HG03442 (cell line): ENCODE data around the gene KDM4B.
"Not testable (repeated sequence)": the region's sequence is repeated elsewhere in the genome, so short reads cannot be mapped to it uniquely, and the experiment has no call there.

Source experiments
- ATAC-seq: cut with Tn5 transposase; IDR thresholded peaks from one replicate; pipeline ENCODE4 v1.9.1; 2021; ENCODE audit warnings: mild to moderate bottlenecking, moderate library complexity; ENCODE audit not compliant: unreplicated experiment

KDM4B gene

DNA sequence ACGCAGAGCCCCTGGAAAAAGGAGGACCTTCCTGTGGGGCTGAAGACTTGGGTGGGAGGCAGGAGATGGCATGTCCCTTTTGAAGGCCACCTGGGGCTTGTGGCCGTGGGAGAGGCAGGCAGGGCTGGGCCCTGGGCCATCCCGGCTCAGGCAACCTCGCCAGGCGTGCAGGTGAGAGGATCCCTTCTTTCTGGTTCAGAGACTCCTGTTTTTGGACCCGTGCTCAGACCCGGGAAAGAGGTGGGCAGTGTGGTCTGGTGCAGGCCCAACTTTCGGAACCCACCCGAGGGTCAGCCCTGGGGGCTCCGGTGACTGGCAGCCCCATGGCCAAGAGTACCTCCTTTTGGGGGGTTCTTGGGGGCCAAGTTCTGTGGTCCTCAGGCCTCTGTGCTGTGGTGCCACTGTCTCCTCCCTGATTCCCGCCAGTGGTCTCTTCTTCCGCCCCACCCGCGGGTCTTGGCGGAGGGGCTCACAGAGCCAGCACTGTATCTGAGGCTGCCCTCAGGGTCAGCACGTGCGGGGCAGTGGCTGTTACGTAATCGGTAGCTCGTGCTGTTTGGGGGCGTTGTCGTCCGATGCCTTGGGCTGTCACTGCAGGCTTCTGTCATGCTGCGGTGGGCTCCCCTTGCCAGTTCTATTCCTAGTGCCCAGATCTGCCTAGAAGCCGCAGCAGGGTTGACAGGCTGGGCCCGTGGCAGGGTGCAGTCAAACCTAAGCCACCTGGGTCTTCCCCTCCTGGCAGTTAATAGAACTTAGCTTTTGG is 42.7 kb downstream of the KDM4B start:
- no peak for ATAC-seq

DNA sequence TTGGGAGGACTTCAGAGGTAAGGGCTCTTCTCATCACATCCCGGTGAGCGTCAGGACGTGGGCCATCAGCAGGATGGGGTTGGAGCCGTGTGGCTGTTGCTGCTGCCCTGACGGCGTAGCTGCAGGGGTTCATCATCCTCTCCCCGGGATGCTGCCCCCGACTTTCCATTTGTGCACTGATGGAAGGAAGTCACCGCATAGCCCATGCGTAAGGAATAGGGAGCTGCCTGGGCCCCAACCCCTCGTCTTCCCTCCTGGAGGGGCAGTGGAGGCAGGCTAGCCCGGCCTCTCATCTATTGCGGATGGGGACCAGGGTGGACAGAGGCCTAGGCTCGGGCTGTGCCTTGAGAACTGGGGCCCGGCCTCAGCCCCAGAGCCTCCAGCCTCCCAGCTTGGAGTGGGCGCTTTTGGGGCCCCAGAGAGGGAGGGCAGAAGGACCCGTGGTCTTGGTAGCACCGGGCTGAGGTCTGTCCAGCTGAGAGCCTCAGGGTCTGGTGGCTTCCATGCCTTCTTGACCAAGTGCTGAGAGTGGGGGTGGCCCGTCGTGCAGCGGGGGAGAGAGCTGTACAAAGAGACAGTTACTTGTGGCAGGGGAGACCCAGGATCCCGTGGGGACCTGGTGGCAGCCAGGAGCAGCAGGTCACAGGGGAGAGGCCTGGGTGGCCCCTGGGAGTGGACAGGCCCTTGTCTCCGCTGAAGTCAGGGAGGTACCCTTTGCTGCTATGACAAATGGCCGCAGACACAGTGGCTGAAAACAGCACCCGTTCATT is 44.0 kb downstream of the KDM4B start:
- no peak for ATAC-seq

DNA sequence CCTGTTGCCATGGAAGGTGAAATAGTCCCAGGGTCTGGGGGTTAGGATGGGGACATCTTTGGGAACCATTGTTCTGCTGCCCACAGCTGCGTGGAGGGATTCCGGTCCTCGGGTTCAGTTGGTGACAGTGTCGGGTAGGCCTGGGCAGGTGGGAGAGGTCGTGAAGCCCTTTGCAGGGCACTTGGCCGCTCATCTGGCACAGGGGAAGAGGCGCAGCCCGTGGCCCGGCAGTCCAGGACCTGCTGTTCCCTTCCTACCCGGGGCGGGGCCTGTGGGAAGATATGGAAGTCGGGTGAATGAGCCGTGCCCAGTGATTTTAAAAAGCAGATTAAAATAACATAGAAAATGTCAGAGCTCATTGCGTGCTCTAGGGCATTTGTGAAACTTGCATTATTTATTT is 44.8 kb downstream of the KDM4B start:
- no peak for ATAC-seq

DNA sequence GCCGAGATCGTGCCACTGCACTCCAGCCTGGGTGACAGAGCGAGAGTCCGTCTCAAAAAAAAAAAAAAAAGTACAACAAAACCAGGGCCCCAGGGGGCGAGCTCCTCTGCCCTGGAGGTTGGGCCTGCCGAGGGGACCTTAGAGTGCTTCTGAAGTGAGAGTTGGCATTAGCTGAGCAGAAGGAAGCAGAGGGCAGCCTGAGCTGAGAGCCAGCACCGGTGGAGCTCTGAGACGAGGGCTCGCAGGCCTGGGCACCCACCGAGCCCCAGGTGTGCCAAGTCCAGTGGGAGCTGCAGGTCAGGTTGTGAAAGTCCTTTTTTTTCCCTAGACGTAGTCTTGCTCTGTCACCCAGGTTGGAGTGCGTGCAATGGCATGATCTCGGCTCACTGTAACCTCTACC is 46.0 kb downstream of the KDM4B start:
- no peak for ATAC-seq

DNA sequence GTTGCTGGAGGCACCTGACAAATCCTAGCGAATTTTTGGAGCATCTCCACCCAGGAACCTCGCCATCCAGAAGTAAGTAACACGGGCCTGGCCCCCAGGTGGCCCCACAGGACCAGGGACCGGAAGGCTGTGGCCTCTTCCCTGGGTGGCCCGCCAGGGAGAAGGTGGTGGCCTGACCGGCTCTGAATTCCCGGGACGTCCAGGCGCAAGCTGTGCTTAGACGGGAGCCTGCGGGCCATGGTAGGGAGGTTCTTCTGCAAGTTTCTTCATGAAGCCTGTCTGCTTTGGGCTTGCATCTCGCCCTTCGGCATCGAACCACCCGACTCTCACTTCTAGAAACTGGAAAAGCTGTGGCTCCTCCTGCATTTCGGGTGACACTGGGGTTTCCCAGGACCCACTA is 47.4 kb downstream of the KDM4B start:
- ATAC-seq, result no peak

DNA sequence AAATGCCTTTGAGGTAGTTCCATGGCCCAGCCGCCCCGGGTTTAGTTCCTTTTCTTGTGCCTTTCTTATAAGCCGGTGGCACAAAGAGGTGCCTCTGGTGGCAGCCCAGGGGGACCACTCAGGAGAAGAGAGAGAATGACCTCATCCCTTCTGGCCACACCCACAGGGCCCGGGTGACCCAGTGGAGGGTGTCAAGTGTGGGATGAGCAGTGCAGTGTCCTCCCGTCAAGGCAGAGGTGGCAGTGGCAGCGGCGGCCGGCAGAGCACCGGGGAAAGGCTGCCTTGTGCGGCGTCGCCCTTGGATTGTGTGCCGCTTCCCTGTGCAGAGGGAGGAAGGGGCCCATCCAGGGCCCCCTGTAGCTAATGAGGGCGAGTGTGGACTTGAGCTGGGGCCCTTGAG is 47.9 kb downstream of the KDM4B start:
- no peak for ATAC-seq

DNA sequence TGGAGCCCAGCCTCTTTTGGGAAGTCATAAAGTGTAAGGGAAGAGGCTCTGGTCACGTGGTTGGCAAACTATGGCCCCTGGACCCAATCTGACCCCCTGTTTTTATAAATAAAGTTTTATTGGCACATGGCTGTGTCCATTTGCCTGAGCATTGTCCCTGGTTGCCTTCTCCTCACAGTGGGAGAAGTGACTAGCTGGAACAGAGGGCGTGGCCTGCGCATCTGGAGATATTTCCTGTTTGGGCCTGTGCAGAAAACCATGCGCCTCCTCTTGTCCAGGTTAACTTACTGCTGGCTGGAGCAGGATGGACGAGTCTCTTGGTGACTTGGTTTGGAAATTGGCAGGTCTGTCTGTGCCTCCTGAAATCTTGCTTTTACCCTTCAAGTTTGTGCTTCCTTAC is 48.3 kb downstream of the KDM4B start:
- ATAC-seq, result no peak

DNA sequence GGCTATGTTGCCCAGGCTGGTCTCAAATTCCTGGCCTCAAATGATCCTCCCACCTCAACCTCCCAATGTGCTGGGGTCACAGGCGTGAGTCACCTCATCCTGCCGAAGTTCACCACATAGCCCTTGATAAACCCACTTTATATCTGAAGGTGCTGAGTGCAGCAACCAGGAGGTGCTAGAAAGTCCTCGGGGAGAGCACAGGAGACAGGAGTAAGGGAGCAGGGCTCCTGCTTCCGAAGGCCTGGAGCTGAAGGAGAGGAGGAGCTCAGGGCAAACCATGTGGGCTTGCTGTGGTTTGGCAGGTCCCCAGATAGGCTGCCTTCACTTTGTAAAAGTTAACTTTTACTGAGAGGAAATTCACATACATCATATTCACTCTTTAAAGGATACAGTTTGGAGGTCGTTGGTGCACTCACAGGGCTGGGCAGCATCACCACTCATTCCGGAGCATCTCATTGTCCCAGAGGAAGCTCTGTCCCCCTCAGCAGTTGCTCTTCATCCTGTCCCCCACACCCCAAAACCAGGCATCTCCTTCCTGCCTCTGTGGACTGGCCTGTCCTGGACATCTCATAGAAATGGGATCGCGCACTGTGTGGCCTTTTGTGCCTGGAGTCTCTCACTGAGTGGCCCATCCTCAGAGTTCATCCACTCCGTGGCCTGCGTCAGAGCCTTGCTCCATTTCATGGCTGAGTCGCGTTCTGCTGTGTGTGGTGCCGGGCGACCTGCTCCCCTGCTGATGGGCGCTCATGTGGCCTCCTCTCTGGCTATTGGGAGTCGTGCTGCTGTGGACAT is 49.5 kb downstream of the KDM4B start:
- ATAC-seq, result no peak

DNA sequence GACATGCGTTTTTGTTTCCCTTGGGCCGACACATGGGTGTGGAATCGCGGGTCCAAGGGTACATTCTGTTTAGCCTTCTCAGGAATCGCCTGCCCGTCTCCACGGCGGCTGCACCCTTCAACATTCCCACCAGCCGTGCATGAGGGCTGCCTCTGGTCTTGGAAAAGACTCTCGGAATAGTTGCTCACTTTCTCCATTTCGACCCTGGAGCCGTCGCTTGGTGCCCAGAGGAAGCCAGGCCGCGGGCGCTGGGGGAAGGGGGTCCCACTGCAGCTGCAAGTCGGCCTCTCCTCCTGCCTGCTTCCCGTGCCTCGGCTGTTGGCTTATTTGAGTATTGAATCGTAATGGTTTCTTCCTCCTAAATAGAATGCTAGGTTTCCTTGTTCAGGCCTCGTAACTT is 51.5 kb downstream of the KDM4B start:
- no peak for ATAC-seq

DNA sequence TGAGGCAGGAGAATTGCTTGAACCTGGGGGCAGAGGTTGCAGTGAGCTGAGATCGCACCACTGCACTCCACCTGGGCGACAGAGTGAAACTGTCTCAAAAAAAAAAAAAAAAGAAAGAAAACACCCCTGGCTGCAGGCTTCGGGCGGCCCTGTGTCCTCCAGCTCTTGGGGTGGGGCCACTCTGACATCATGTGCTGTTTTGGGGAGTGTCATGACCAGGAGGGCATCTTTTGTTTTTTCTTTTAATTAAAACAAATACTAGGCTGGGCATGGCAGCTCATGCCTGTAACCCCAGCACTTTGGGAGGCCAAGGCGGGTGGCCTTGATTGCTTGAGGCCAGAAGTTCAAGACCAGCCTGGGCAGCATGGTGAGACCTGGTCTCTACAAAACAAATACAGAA is 52.1 kb downstream of the KDM4B start:
- ATAC-seq, result no peak

DNA sequence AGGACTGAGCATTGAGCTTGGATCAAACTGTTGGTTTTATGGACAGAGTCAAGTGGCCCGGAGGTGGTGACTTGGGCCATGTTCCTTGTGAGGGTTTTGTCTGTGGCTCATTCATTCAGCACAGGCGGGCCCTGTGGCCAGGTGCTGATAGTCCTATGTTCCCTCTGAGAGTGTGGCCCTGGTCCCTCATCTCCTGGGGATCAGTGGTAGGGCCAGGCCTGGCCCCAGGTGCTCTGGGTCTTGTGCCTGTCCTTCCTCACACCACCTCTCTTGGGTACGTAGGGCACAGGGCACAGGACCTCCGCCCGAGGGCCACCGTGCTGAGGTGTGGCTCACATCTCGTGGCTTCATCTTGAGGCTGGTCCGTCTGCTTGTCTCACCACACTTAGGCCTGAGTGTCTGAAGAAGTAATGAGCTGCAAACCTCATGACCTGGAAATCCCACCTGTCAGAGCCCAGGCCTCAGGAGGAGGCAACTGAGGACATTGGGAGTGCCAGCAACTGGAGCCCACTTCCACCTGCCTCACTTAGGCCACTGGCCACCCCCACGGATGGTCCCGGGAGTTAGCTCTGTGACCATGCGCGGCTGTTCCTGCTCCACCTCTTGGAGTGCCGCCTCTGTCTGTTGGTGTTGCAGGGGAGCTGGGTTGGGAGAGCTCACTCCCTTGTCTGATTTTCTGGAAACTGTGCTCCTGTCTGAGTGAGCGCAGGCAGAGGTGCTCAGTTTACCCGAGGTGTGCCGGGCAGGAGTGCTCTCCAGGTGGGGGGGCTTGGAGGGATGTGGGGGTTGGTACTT is 53.4 kb downstream of the KDM4B start:
- no peak for ATAC-seq

DNA sequence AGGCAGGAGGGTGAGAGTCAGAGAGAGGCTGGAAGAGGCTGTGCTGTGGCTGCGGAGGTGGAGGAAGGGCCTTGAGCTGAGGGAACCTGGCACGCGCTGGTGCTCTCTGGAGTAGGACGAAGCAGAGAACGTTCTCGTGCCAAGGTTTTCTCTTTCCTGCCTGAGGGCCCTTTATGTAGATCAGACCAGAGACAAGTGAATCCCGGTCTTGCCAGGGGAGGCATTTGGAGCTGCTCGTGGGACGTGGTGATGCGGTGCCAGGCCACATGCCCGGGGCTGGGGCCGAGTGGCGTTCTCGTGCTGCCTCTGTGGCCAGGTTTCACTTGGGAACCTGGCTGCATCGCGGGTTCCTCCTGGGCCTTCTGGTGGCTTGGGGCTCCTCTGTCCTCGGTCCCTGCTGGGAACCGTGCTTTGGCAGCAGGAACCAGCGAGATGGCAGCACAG is 54.2 kb downstream of the KDM4B start:
- ATAC-seq, result no peak

DNA sequence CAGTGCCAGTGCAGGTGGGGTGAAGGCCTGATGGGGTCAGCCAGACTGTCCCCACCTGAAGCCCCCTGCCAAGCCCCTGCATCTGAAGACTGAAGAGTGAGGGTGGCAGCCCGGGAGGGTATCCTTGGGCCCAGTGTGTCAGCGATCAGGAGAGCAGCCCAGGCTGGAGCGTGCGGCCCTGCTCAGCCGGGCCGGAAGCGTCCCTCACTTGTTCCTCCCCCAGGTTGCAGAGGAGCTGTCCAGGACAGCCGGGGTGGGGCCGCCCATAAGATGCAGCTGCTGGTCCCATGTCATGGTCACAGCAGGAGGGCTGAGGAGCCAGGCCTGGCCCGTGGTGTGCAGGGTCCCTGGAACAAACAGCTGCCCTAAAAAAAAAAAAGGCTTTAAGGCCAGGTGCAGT is 55.4 kb downstream of the KDM4B start:
- no peak for ATAC-seq

DNA sequence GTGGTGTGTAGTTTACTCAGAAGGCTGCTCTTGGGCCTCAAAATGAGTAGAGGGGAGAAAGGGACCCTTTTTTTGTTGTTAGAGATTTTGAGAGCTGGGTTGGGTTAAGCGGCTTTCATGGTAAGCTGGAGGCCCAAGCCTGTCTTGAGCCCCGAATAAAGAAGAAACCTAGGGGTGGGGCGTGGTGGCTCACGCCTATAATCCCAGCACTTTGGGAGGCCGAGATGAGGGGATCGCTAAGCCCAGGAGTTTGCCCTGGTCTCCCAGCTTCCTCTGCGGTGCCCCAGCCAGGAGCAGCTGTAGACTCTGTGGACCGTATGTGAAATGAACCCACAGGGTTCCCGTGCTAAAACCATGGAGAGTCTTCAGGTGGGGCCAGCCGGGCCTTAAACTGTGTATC is 56.1 kb downstream of the KDM4B start:
- ATAC-seq, result no peak

DNA sequence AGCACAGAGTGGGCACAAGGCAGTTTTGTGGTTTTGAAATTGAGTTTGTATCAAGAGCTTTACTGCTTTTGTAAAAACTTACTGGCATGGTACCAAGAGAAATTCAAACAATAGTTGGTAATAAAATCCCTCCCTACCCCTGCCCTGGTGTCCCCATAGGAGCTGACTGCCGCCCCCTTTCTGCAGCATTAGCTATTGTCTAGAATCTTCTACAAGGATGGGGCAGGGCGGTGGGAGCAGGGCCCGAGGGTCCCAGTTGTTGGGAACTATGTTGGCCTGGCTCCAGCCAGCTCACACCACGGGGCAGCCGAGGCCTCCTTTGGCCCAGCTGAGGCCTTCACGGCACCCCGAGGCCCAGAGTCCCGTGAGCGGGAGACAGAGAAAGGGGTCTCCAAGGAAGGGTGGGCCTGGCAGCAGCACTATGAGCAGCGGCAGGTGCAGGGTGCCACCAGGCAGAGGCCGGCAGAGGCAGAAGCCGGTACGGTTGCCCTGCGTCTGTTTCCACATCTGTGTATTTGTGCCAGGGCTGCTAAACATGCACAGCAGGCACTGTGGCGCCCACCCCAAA is 57.9 kb downstream of the KDM4B start:
- no peak for ATAC-seq

DNA sequence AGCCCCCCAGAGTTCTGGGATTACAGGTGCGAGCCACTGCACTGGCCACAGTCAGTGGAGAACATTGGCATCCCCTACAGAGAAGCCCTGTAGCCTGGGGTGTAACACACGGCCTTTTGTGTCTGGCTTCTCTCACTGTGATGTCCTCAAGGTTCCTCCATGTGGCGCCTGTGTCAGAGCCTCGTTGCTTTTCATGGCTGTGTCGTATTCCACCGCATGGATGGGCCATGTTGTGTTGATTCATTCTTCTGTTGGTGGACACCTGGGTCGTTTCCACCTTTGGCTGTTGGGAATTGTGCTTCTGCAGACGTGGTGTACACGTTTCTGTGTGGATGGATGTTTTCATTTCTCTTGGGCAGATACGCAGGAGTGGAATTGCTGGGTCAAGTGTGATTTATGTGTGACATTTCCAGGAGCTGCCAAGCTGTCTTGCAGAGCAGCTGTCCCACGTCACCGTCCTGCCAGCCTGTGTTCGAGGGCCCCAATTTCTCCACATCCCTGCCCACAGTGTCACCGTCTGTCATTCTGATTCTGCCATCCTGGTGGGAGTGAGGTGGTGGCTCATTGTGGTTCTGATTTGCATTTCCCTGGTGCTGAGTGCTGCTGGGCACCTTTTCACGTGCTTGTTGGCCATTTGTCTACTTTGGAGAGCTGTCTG is 59.4 kb downstream of the KDM4B start:
- no peak for ATAC-seq

DNA sequence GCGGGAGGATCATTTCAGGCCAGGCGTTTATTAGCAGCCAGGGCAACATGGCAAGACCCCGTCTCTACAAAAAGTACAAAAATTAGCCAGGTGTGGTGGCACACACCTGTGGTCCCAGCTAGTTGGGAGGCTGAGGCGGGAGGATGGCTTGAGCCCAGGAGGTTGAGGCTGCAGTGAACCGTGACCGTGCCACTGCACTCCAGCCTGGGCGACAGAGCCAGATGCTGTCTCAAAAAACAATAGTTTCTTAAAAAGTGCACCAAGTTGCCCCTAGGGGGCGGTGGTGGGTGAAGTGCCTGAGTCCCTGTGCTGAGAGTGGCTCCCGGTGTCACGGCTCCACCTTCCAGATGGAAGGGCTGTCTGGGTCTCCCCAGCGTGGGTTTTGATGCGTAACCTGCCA is 60.7 kb downstream of the KDM4B start:
- ATAC-seq, result not testable (repeated sequence)

DNA sequence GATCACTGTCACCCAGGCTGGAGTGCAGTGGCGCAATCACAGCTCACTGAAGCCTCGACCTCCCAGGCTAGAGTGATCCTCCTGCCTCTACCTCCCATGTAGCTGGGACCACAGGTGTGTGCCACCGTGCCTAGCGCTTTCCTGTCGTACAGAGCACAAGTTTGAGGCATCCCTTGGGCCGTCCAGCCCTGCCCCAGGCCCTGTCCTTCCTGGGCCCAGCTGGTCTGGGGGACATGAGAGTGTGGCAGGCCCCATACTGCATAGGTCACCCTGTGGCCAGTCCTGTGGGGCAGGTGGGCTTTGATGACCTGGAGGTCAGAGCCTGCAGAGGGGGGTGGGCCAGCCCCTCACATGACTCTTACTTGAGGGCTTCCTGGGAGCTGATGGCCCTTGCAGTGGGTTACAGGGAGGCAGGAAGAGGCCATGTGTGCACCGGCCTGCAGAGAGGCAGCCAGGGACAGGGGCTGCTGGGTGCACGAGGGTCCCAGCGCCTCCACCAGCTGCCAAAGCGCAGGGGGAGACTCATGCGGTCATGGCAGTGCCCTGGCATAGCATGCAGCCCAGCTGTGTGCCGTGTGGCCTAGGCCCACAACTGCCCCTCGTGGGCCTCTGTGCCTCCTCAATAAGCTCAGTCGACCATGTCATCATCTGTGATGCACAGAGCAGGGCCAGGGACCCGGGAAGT is 61.4 kb downstream of the KDM4B start:
- no peak for ATAC-seq

DNA sequence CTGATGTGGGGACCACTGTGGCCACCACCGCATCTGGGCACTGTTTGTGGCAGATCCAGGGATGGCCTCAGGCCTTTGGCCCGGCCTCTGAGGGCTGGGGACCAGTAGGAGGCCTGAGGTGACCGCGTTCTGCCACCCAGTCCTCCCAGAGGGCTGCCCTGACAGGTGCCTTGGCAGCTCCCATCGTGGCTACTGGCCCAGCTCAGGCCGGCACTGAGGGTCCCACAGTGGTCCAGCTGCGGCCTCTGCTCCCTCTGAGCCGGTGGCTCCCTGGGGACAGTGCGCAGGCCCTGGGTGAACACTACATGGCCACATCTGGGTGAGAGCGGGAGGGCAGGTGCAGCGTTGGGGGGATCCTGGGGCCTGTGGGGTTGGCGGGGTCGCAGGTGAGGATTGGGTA is 61.9 kb downstream of the KDM4B start:
- no peak for ATAC-seq
